Ovary (tissue), 3 donors: Measurements from ENCODE around the gene KCNK13.

Experiments used
- EP300 ChIP-seq: sonication (generic); formaldehyde crosslinking; IDR thresholded peaks from one replicate; pipeline ENCODE4 v1.6.1; 2017; ENCODE audit warnings: antibody characterized with exemption
- POLR2A ChIP-seq: fragments of 450-650 bp; IDR thresholded peaks from one replicate; pipeline ENCODE4 v1.6.1; 2017; ENCODE audit warnings: antibody characterized with exemption, mild to moderate bottlenecking, moderate library complexity
- TF ChIP-seq, protein P1 (sequence below), 3 donors: fragments of 450-650 bp in 2 of 3; fragments of 200-600 bp in 1 of 3; IDR thresholded peaks; one replicate each; pipeline versions ENCODE4 v1.5.1 to v1.8.0; 2016 to 2022; ENCODE audit warnings: antibody characterized with exemption in 3 of 3, mild to moderate bottlenecking in 1 of 3
- donor health status: DM: no; HTN: no; CAD: no.

GRCh38 chr14:90191585-90191984 lies 129.8 kb downstream of the KCNK13 start:
- TF ChIP-seq, protein P1, sequence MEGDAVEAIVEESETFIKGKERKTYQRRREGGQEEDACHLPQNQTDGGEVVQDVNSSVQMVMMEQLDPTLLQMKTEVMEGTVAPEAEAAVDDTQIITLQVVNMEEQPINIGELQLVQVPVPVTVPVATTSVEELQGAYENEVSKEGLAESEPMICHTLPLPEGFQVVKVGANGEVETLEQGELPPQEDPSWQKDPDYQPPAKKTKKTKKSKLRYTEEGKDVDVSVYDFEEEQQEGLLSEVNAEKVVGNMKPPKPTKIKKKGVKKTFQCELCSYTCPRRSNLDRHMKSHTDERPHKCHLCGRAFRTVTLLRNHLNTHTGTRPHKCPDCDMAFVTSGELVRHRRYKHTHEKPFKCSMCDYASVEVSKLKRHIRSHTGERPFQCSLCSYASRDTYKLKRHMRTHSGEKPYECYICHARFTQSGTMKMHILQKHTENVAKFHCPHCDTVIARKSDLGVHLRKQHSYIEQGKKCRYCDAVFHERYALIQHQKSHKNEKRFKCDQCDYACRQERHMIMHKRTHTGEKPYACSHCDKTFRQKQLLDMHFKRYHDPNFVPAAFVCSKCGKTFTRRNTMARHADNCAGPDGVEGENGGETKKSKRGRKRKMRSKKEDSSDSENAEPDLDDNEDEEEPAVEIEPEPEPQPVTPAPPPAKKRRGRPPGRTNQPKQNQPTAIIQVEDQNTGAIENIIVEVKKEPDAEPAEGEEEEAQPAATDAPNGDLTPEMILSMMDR (IDR thresholded peaks at IDR 0.05) = no peak
- TF ChIP-seq POLR2A (no peak), EP300 (no peak)
